Activated CD8-positive, alpha-beta memory T cell treated with anti-CD3 and anti-CD28 coated beads for 48 hours (primary cell): Measurements from ENCODE around the gene APOL1.
"Not testable (repeated sequence)": the region's sequence is repeated elsewhere in the genome, so short reads cannot be mapped to it uniquely, and the experiment has no call there.

ENCODE experiments used
- DNase-seq, 3 experiments: peaks; one replicate each; pipeline ENCODE4 v3.0.0-alpha.2; 2020; ENCODE audit warnings: low read depth in 2 of 3, low spot score in 2 of 3

Gene APOL1

DNA sequence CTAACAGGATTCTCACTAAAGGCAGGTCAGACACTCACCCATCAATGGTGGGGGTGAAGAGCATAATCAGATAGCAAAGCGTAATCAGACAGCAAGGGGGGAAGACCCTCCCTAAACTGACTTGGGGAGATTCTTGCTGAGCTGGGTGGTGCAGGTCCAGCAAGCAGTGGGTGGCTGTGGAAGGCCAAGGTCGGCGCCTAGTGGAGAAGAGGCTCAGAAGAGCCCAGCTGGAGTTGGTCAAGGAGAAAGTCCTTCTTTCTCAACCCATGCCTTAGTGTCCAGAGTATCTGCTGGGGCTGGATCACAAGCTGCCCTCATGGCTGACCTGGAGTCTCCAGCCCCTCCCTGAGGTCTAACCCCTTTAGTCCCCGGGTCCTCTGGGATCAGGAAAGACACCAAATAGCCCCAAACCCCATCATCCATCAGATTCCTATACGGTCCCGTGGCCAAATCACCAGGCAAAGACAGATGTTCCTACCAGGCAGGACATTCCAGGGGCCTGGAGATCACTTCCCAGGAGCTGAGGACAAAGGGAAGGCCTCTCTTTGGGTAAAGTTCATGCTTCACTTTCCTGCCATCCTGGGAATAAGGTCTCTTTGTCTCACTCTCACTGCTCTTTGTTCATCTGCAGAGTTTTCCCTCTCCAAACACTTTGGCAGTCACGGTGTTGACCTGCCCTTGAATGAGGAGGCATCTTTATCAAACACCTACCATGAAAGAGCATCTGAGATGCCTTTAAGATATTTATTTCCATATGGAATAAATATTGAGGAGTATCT, 11.1 kb downstream of the APOL1 start:
- not testable (repeated sequence) for DNase-seq

DNA sequence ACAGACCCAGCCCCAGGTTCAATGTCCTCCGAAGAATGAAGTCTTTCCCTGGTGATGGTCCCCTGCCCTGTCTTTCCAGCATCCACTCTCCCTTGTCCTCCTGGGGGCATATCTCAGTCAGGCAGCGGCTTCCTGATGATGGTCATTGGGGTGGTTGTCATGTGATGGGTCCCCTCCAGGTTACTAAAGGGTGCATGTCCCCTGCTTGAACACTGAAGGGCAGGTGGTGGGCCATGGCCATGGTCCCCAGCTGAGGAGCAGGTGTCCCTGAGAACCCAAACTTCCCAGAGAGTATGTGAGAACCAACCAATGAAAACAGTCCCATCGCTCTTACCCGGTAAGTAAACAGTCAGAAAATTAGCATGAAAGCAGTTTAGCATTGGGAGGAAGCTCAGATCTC, 14.1 kb downstream of the APOL1 start:
- no peak for DNase-seq

- DNase-seq, result no peak
These were observed 15.1 kb downstream of the APOL1 start for GRCh38 chr22:36267896-36268485.

DNA sequence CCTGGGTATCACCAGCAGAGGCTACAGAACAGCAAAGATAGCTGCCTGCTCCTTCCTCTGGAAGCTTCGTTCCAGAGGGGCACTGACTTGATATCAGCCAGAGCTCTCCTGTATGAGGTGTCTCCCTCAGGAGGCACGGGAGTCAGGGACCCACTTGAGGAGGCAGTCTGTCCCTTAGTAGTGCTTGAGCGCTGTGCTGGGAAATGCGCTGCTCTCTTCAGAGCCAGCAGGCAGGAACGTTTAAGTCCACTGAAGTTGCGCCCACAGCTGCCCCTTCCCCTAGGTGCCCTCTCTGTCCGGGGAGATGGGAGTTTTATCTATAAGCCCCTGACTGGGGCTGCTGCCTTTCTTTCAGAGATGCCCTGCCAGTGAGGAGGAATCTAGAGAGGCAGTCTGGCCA, 18.3 kb downstream of the APOL1 start:
- not testable (repeated sequence) for DNase-seq

DNA sequence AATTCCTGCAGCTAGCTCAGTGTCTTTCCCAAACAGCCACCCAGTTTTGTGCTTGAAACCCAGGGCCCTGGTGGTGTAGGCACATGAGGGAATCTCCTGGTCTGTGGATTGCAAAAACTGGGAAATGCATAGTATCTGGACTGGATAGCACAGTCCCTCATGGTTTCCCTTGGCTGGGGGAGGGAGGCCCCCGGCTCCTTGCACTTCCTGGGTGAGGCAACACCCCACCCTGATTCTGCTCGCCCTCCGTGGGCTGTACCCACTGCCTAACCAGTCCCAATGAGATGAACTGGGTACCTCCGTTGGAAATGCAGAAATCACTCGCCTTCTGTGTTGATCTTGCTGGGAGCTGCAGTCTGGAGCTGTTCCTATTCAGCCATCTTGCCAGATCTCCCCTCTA, 19.0 kb downstream of the APOL1 start:
- DNase-seq, result not testable (repeated sequence)

DNA sequence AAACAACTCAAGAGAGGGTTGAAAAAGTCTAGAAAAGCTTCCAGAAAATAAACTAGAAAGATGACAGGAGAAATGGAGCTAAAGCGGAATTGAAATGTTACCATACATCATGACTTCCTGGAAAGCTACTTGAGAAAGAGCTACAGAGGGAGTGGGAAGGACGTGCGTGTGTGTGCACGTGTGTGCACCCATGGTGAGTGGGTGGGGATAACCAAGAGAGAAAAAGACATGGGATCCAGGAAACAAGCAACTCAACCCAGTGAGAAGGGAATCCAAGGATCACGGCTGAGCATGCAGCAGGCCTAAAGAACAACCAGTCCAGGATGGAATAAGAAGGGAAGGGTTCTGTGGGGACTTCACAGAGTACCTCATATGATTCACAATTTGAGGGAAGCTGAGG, 21.6 kb downstream of the APOL1 start:
- DNase-seq, result no peak

- peak in 2 of 3 experiments; percentile 14 to 50 for DNase-seq
These were observed 24.8 kb downstream of the APOL1 start for GRCh38 chr22:36277482-36278291.

GRCh38 chr22:36279219-36279666, 26.3 kb downstream of the APOL1 start:
- no peak for DNase-seq

DNA sequence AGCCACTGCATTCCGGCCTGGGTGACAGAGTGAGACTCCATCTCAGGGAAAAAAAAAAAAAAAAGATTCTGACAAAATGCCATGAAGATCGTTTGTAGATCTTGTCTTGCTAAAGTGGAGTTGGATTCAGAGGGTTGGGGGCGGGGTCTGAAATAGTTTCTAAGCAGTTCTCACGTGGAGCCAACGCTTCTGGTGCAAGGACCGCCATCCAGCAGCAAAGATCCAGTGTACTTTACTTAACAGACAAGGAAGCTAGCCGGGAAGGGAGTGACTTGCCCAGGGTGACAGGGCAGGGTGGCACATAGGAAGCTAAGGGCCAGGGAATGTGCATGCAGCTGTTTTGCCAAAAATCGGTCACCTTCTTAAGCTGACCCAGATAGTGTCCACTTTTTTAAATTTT, 27.4 kb downstream of the APOL1 start:
- no peak for DNase-seq

DNA sequence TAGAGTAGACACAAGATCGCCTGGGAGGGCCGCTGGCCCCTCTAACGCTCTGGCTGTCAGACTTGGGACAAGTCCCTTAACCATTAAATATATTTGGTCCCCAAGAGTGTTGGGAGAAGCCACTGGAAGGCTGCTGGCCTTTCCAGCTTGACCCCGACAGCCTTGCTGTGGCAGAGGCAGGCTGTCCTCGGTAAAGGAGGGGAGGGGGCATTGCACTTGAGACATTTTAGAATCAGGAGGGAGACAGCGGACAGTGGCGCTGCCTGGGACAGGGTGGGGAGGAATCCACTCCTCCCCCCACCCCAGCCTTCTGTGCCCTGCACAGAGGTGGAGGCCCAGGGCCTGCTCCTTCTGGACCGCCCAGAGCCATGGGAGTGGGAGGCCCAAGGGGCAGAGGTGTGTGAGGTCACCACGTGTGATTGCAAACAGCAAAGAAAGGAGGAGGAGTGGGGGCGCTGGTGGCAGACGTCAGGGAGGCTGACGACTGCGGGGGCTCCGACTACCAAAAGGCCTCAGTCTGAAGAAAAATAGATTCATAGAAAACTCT, 28.9 kb downstream of the APOL1 start:
- no peak for DNase-seq

GRCh38 chr22:36282328-36282831, 29.4 kb downstream of the APOL1 start:
- DNase-seq, result no peak

DNA sequence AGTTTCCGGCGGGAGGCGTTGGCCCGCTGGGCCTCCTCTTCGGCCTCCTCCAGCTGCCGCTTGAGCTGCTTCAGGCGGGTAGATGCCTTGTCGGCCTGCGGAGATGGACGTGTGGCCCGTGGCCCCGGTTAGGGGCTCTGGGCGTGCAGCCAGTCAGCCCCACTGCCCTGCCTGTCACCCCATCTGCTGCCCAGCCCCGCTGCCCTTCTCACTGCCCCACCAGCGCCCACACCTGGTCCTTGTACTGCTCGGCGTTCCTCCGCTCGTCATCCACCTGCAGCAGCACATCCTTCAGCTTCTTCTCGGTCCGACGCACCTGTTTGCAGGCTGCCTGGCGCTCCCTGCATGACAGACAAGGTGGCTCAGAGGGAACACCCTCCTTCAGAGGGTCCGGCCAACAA, 31.2 kb downstream of the APOL1 start:
- no peak for DNase-seq

DNA sequence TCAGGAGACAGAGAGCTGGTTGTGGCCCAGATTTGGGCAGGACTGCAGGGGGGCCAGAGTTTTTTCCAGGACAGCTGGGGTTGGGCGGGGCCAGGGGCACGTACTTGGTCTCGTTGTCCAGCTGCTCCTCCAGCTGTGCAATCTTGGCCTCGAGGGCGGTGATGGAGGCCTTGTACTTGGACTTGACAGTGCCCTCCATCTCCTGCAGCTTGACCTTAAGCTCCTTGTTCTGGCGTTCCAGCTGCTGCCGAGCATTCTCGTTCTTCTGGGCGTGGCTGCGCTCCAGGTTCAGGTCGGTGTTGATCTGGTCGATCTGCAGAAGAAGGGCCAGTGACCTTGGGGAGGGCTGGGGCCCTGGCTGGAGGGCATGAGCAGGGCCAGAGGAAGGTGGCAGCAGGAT, 32.1 kb downstream of the APOL1 start:
- DNase-seq, result no peak

- no peak for DNase-seq
These were observed 32.6 kb downstream of the APOL1 start for GRCh38 chr22:36285545-36285944.

GRCh38 chr22:36286096-36286957, 33.4 kb downstream of the APOL1 start:
- DNase-seq, result peak; percentile 35 to 68 (median 64)

DNA sequence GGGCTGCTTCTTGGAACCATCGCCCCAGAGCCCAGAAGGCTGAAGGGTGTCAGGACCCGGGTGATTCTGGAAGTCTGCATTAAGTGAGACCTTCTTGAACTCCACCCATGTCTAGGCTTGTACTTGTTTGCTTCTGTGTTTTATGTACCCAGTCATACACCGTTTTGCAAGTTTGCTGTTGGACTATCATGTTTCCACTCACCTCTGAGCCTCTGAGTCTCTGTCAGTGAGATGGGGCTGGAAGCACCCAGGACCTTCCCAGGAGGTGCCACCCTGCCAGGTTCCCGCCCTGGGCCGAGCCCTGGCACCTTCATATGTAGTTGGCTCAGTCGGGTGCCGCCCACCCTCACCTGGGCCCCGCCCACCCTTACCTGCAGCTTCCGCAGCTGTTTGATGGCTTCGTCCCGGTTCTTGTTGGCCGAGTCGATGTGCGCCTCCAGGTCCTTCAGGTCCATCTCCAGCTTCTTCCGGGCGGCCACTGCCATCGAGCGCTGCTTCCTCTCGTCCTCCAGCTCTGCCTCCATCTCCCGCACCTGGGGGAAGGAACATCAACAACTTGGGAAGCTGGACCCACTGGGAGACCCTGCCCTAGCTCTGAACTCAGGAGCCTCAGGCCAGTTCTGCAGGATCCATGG, 35.1 kb downstream of the APOL1 start:
- no peak for DNase-seq

GRCh38 chr22:36288571-36289405, 35.9 kb downstream of the APOL1 start:
- DNase-seq, result no peak

GRCh38 chr22:36289406-36289870, 36.5 kb downstream of the APOL1 start:
- DNase-seq, result no peak

DNA sequence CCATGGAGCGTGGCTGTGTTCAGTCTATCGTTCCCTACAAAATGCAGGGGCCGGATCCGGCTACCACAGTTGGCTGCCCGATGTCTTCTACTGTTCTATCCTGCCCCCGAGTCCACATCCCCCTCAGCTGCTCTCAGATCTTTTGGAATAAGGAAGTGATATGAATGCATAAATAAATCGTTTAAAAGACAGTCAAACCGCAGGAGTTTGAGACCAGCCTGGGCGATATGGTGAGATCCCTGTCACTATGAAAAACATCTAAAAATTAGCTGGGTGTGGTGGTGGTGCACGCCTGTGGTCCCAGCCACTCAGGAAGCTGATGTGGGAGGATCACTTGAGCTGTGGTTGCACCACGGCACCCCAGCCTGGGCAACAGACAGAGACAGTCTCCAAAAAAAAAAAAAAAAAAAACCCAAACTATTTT, 37.0 kb downstream of the APOL1 start:
- not testable (repeated sequence) for DNase-seq
